Neuronal stem cell (in vitro differentiated cells): ENCODE results near the gene EMILIN3.

ENCODE experiments used
- DNase-seq: peaks from one replicate; pipeline ENCODE4 v3.0.0-alpha.2; 2013; ENCODE audit warnings: low spot score
- H2AFZ ChIP-seq: one replicate; pipeline ENCODE4 v1.6.1; 2013; ENCODE audit warnings: mild to moderate bottlenecking, low read length, inconsistent platforms
- H2AK5ac ChIP-seq: 2 replicates; pipeline ENCODE4 v1.6.1; 2013; ENCODE audit warnings: low read depth, mild to moderate bottlenecking, inconsistent platforms, low read length, moderate library complexity, mixed read lengths
- H2BK120ac ChIP-seq: 2 replicates; pipeline ENCODE4 v1.6.1; 2013; ENCODE audit warnings: low read depth, mild to moderate bottlenecking, inconsistent platforms, low read length, moderate library complexity, mixed read lengths
- H2BK12ac ChIP-seq: one replicate; pipeline ENCODE4 v1.6.1; 2013; ENCODE audit warnings: low read length, inconsistent platforms
- H2BK15ac ChIP-seq: 2 replicates; pipeline ENCODE4 v1.6.1; 2013; ENCODE audit warnings: mild to moderate bottlenecking, low read length, inconsistent platforms, mixed read lengths
- H2BK5ac ChIP-seq: one replicate; pipeline ENCODE4 v1.6.1; 2013; ENCODE audit warnings: inconsistent platforms, mild to moderate bottlenecking, low read length, moderate library complexity
- H3K14ac ChIP-seq: one replicate; pipeline ENCODE4 v1.6.1; 2013; ENCODE audit warnings: low read length, inconsistent platforms
- H3K18ac ChIP-seq: 2 replicates; pipeline ENCODE4 v1.6.1; 2013; ENCODE audit warnings: low read length, inconsistent platforms
- H3K23ac ChIP-seq: 2 replicates; pipeline ENCODE4 v1.6.1; 2013; ENCODE audit warnings: low read depth, mild to moderate bottlenecking, mixed read lengths, low read length, inconsistent platforms; ENCODE audit not compliant: poor library complexity
- H3K27ac ChIP-seq: replicated peaks from 3 replicates; pipeline ENCODE4 v1.5.1; 2013; ENCODE audit warnings: low read length, inconsistent platforms
- H3K27me3 ChIP-seq, 3 experiments: 2 replicates each; pipeline ENCODE4 v1.6.1; 2013; ENCODE audit warnings: low read length in 3 of 3, mild to moderate bottlenecking in 2 of 3, inconsistent platforms in 1 of 3, low read depth in 1 of 3, mixed read lengths in 1 of 3, moderate library complexity in 1 of 3; ENCODE audit not compliant: control insufficient read depth in 3 of 3, insufficient read depth in 3 of 3
- H3K36me3 ChIP-seq, 2 donors: replicated peaks in 1 of 2; 2 replicates each; pipeline ENCODE4 v1.6.1; 2013; ENCODE audit warnings: low read length in 2 of 2; ENCODE audit not compliant: control insufficient read depth in 2 of 2, insufficient read depth in 2 of 2
- H3K4ac ChIP-seq: 2 replicates; pipeline ENCODE4 v1.6.1; 2013; ENCODE audit warnings: inconsistent platforms, mild to moderate bottlenecking, low read length, moderate library complexity
- H3K4me1 ChIP-seq, 2 donors: 1 replicate in 1 of 2; 2 replicates in 1 of 2; pipeline ENCODE4 v1.6.1; 2013; ENCODE audit warnings: low read length in 2 of 2, low read depth in 1 of 2; ENCODE audit not compliant: control insufficient read depth in 2 of 2, insufficient read depth in 1 of 2
- H3K4me2 ChIP-seq: one replicate; pipeline ENCODE4 v1.6.1; 2013; ENCODE audit warnings: mild to moderate bottlenecking, low read length, inconsistent platforms; ENCODE audit not compliant: insufficient read depth, poor library complexity, severe bottlenecking
- H3K4me3 ChIP-seq, 2 donors: 2 replicates each; pipeline ENCODE4 v1.5.1; 2013; ENCODE audit warnings: low read length in 2 of 2, mild to moderate bottlenecking in 2 of 2, inconsistent platforms in 1 of 2, moderate library complexity in 1 of 2
- H3K79me1 ChIP-seq: one replicate; pipeline ENCODE4 v1.6.1; 2013; ENCODE audit warnings: low read depth, mild to moderate bottlenecking, inconsistent platforms, low read length, moderate library complexity
- H3K9ac ChIP-seq: one replicate; pipeline ENCODE4 v1.6.1; 2013; ENCODE audit warnings: mild to moderate bottlenecking, low read depth, low read length, inconsistent platforms; ENCODE audit not compliant: poor library complexity
- H3K9me3 ChIP-seq, 2 donors: replicated peaks in 1 of 2; 2 replicates each; pipeline versions ENCODE3 to v1.6.1; 2013; ENCODE audit warnings: low read length in 2 of 2, mild to moderate bottlenecking in 2 of 2, inconsistent platforms in 1 of 2, low read depth in 1 of 2, mixed read lengths in 1 of 2, moderate library complexity in 1 of 2; ENCODE audit not compliant: control insufficient read depth in 2 of 2, insufficient read depth in 1 of 2
- H4K8ac ChIP-seq: one replicate; pipeline ENCODE4 v1.6.1; 2013; ENCODE audit warnings: low read depth, mild to moderate bottlenecking, inconsistent platforms, low read length, moderate library complexity
- H4K91ac ChIP-seq: one replicate; pipeline ENCODE4 v1.6.1; 2013; ENCODE audit warnings: low read length, low read depth, mild to moderate bottlenecking, inconsistent platforms; ENCODE audit not compliant: poor library complexity
- WGBS, 2 donors: extraction: QIAGEN DNeasy Blood & Tissue Kit; methylation state at CpG; one replicate each; pipeline ENCODE4 v1.1.7; 2013; ENCODE audit warnings: missing lambda C conversion rate in 2 of 2, mixed read lengths in 1 of 2; ENCODE audit not compliant: insufficient read length in 2 of 2, insufficient replicate concordance in 1 of 2; ENCODE audit errors: extremely low coverage in 2 of 2; 5-methylcytosine and 5-hydroxymethylcytosine counted together

EMILIN3 gene

GRCh38 chr20:41334443-41335421 lies 31.9 kb downstream of the EMILIN3 start:
- no peak overlapping the region for H3K4ac ChIP-seq
- peak overlapping the region; percentile 35 for H3K18ac ChIP-seq
- H3K4me1 ChIP-seq, result no peaks in the 10 kb centered on the region
- no peak for DNase-seq
- no peaks in the 10 kb centered on the region for H3K79me1 ChIP-seq
- H3K27me3 ChIP-seq, result peaks cover 0 to 6% (median 2%) of the 10 kb centered on the region in 3 experiments
- H2AFZ ChIP-seq, result no peak overlapping the region
- no peak overlapping the region for H4K8ac ChIP-seq
- H3K9ac ChIP-seq, result peak overlapping the region; percentile 36
- no peak overlapping the region for H3K14ac ChIP-seq
- H3K4me3 ChIP-seq, result peak overlapping the region in 1 of 2 donors; percentile 38
- peak overlapping the region; percentile 12 for H2AK5ac ChIP-seq
- no peak overlapping the region for H2BK12ac ChIP-seq
- WGBS, 2 donors, result no CpG with 5 or more reads among the region's 15 CpGs
- no peak overlapping the region for H4K91ac ChIP-seq
- H3K27ac ChIP-seq, result no peak overlapping the region
- no peaks in the 10 kb centered on the region for H3K36me3 ChIP-seq
- peaks cover 0 to 2% of the 10 kb centered on the region in 2 donors for H3K9me3 ChIP-seq
- no peak overlapping the region for H3K4me2 ChIP-seq
- H2BK120ac ChIP-seq, result no peak overlapping the region
- no peak overlapping the region for H2BK15ac ChIP-seq
- peak overlapping the region; percentile 16 for H2BK5ac ChIP-seq
- no peak overlapping the region for H3K23ac ChIP-seq

GRCh38 chr20:41334036-41334435 lies 32.6 kb downstream of the EMILIN3 start:
- H2BK12ac ChIP-seq, result no peak overlapping the region
- H3K27ac ChIP-seq, result no peak overlapping the region
- no peak overlapping the region for H3K14ac ChIP-seq
- H3K23ac ChIP-seq, result no peak overlapping the region
- no peak overlapping the region for H2BK5ac ChIP-seq
- H3K4me2 ChIP-seq, result no peak overlapping the region
- no peak for DNase-seq
- H2AFZ ChIP-seq, result no peak overlapping the region
- no peaks in the 10 kb centered on the region for H3K36me3 ChIP-seq
- no peak overlapping the region for H2BK15ac ChIP-seq
- H3K79me1 ChIP-seq, result no peaks in the 10 kb centered on the region
- H3K9ac ChIP-seq, result no peak overlapping the region
- H4K8ac ChIP-seq, result no peak overlapping the region
- H3K27me3 ChIP-seq, result peaks cover 0 to 2% (median 0%) of the 10 kb centered on the region in 3 experiments
- no peak overlapping the region for H2BK120ac ChIP-seq
- WGBS, 2 donors, result no CpG with 5 or more reads among the region's 2 CpGs
- no peak overlapping the region for H4K91ac ChIP-seq
- H3K4ac ChIP-seq, result no peak overlapping the region
- H3K9me3 ChIP-seq, result peaks cover 0 to 2% of the 10 kb centered on the region in 2 donors
- H3K4me1 ChIP-seq, result peaks cover 0 to 4% of the 10 kb centered on the region in 2 donors
- H3K18ac ChIP-seq, result no peak overlapping the region
- H2AK5ac ChIP-seq, result no peak overlapping the region
- H3K4me3 ChIP-seq, result no peak overlapping the region

DNA sequence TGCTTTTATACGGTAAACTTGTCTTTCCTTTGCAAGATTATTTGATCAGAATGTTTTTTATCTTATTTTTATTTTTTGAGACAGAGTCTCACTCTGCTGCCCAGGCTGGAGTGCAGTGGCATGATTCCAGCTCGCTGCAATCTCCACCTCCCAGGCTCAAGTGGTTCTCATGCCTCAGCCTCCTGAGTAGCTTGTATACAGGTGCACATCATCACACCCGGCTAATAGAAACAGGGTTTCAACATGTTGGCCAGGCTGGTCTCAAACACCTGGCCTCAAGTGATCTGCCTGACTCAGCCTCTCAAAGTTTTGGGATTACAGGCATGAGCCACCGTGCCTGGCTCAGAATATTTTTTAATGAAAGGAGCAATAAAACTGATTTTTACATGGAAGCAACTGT lies 34.9 kb downstream of the EMILIN3 start:
- H3K79me1 ChIP-seq, result no peaks in the 10 kb centered on the region
- H3K4me3 ChIP-seq, result no peak overlapping the region
- no peak overlapping the region for H2AK5ac ChIP-seq
- no peak overlapping the region for H3K9ac ChIP-seq
- no peak for DNase-seq
- no peak overlapping the region for H3K23ac ChIP-seq
- H3K18ac ChIP-seq, result no peak overlapping the region
- no peak overlapping the region for H4K8ac ChIP-seq
- peaks cover 0 to 1% (median 0%) of the 10 kb centered on the region in 3 experiments for H3K27me3 ChIP-seq
- H4K91ac ChIP-seq, result no peak overlapping the region
- no peaks in the 10 kb centered on the region for H3K36me3 ChIP-seq
- no peak overlapping the region for H3K27ac ChIP-seq
- no CpG with 5 or more reads among the region's 4 CpGs for WGBS, 2 donors
- no peak overlapping the region for H3K14ac ChIP-seq
- H3K4ac ChIP-seq, result no peak overlapping the region
- H2AFZ ChIP-seq, result no peak overlapping the region
- H2BK12ac ChIP-seq, result no peak overlapping the region
- peaks cover 0 to 1% of the 10 kb centered on the region in 2 donors for H3K9me3 ChIP-seq
- no peak overlapping the region for H2BK15ac ChIP-seq
- no peak overlapping the region for H2BK5ac ChIP-seq
- peaks cover 0 to 4% of the 10 kb centered on the region in 2 donors for H3K4me1 ChIP-seq
- no peak overlapping the region for H3K4me2 ChIP-seq
- no peak overlapping the region for H2BK120ac ChIP-seq

DNA sequence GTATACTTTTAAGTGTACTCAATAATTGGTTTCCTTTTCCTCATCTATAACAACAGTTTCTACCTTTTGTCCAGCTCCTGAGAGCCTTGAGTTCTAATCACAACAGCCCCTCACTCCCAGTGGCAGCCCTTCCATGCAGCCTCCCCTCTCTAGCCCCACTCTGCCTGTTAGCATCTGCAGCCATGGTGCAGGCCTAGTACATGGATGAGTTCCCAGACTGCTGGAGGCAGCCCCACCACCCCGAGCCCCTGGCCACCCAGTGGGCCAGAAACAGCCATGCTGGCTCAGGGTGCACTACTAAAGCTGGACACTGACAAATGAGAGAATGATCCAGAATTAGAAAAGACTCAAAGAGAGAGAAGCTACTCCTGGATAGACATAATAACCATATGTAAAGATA lies 35.7 kb downstream of the EMILIN3 start:
- H2BK120ac ChIP-seq, result no peak overlapping the region
- no peak overlapping the region for H2BK15ac ChIP-seq
- no peak overlapping the region for H3K4me3 ChIP-seq
- H2BK5ac ChIP-seq, result no peak overlapping the region
- no peak overlapping the region for H2AK5ac ChIP-seq
- H3K4me2 ChIP-seq, result no peak overlapping the region
- H3K9ac ChIP-seq, result no peak overlapping the region
- no CpG with 5 or more reads among the region's 1 CpG for WGBS, 2 donors
- H2AFZ ChIP-seq, result no peak overlapping the region
- no peaks in the 10 kb centered on the region for H3K9me3 ChIP-seq
- H3K18ac ChIP-seq, result no peak overlapping the region
- no peak overlapping the region for H4K91ac ChIP-seq
- no peak overlapping the region for H3K23ac ChIP-seq
- H3K79me1 ChIP-seq, result no peaks in the 10 kb centered on the region
- peaks cover 0 to 4% of the 10 kb centered on the region in 2 donors for H3K4me1 ChIP-seq
- no peak overlapping the region for H2BK12ac ChIP-seq
- no peak overlapping the region for H3K4ac ChIP-seq
- H3K36me3 ChIP-seq, result no peaks in the 10 kb centered on the region
- H4K8ac ChIP-seq, result no peak overlapping the region
- DNase-seq, result no peak
- H3K14ac ChIP-seq, result no peak overlapping the region
- H3K27me3 ChIP-seq, result no peaks in the 10 kb centered on the region
- H3K27ac ChIP-seq, result no peak overlapping the region
